22Rv1 (cell line): ENCODE data around the gene RBM33.

ENCODE experiments used
- ZFX ChIP-seq: fragments of 450-650 bp; IDR thresholded peaks from 2 replicates; pipeline ENCODE4 v1.6.1; 2017; ENCODE audit warnings: antibody characterized with exemption, borderline replicate concordance
- TF ChIP-seq, protein P1 (sequence below): fragments of 450-650 bp; IDR thresholded peaks from 2 replicates; pipeline ENCODE4 v1.5.1; 2017; ENCODE audit warnings: mild to moderate bottlenecking

DNA sequence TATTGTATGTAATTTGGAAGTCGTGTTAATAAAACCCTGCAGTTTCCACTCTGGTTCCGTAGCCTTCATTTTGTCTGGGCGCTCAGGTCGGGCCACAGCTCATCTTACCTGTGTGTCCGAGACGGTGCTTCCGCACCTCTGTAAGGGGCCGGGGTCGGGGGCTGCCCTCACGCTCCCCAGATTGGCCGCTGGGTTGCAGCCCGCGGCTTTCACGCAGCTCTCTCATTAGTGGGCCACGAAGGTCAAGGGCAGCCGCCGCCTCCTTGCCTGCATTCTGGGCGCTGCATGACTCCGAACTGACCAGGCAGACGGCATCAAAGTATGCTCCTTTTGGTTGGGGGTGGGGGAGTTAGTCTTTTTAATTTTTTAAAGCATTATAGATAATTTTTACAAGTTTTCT, 137.0 kb downstream of the RBM33 start:
- TF ChIP-seq, protein P1, sequence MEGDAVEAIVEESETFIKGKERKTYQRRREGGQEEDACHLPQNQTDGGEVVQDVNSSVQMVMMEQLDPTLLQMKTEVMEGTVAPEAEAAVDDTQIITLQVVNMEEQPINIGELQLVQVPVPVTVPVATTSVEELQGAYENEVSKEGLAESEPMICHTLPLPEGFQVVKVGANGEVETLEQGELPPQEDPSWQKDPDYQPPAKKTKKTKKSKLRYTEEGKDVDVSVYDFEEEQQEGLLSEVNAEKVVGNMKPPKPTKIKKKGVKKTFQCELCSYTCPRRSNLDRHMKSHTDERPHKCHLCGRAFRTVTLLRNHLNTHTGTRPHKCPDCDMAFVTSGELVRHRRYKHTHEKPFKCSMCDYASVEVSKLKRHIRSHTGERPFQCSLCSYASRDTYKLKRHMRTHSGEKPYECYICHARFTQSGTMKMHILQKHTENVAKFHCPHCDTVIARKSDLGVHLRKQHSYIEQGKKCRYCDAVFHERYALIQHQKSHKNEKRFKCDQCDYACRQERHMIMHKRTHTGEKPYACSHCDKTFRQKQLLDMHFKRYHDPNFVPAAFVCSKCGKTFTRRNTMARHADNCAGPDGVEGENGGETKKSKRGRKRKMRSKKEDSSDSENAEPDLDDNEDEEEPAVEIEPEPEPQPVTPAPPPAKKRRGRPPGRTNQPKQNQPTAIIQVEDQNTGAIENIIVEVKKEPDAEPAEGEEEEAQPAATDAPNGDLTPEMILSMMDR, result no peak
- TF ChIP-seq ZFX, result no peak
